ENCODE data around the gene SORBS1. TPM values are rescaled to one million over a fixed set of nuclear protein-coding genes. Genes with fewer than 3 reads are reported as not detected.

The SORBS1 gene
- total and polyA plus RNA-seq, 12 donors, result 140 to 1,253 (median 1,042) TPM

DNA sequence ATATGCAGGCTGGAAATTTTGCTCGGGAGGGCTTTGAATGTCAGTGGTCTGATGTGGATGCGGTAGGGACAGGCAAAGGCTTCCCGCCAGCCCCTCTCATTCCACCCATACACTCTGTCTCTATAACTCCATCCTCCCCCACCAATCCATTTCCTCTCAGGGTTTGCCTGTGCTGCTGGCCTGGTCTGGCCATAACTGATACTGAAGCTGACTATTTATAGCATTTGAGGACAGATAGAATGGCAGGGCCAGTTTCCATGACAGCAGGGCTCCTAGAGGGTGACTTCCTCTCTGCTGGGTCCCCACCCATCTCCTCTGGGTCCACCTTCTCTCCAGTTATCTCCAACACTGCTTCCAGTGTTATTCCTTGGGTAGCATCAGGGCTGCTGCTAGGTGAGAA is 263.8 kb downstream of the SORBS1 start:
- 55 to 57% methylated on average over 3 of the region's 3 CpGs for WGBS, 2 donors
- no peaks in the 10 kb centered on the region for H3K36me3 ChIP-seq
- intact Hi-C loops (cut with DNase I), result no loop called here
- ATAC-seq, result peak in 7 of 8 donors; percentile 50 to 81 (median 76)
- H3K27ac ChIP-seq, result peak overlapping the region in 4 of 10 donors; percentile 6 to 52 (median 32)
- no peaks in the 10 kb centered on the region for H3K9me3 ChIP-seq
- no peak for TF ChIP-seq CTCF (IDR thresholded peaks at IDR 0.05)
- H3K4me3 ChIP-seq, result no peak overlapping the region
- DNase-seq, result no peak
- H3K4me1 ChIP-seq, result peaks cover 0 to 31% (median 21%) of the 10 kb centered on the region in 9 donors
- no peaks in the 10 kb centered on the region for H3K27me3 ChIP-seq

DNA sequence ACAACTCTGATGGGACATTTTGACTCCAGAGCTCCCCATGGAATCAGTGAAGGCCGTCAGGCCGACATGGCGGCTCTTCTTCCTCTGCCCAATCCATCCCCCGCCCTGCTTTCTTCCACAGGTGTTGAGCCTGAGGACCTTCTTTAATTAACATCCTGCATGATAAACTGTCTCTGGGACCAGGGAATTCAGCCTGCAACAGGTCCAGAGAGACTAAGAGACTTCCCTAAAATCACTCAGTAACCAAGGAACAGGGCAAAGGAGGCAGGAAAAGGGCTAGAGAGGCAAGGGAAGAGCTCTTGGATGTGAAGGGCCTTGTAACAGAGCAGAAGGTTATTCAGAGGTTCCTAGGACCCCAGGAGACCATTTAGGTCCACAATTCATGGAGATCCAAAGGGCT is 264.4 kb downstream of the SORBS1 start:
- DNase-seq, result no peak
- H3K9me3 ChIP-seq, result no peaks in the 10 kb centered on the region
- TF ChIP-seq CTCF (IDR thresholded peaks at IDR 0.05), result no peak
- intact Hi-C loops (cut with DNase I), result no loop called here
- H3K27ac ChIP-seq, result peak overlapping the region in 2 of 10 donors; percentile 6 to 41
- 94 to 96% methylated on average over 4 of the region's 4 CpGs for WGBS, 2 donors
- H3K36me3 ChIP-seq, result no peaks in the 10 kb centered on the region
- no peaks in the 10 kb centered on the region for H3K27me3 ChIP-seq
- no peak for ATAC-seq
- no peak overlapping the region for H3K4me3 ChIP-seq
- peaks cover 0 to 31% (median 21%) of the 10 kb centered on the region in 9 donors for H3K4me1 ChIP-seq

DNA sequence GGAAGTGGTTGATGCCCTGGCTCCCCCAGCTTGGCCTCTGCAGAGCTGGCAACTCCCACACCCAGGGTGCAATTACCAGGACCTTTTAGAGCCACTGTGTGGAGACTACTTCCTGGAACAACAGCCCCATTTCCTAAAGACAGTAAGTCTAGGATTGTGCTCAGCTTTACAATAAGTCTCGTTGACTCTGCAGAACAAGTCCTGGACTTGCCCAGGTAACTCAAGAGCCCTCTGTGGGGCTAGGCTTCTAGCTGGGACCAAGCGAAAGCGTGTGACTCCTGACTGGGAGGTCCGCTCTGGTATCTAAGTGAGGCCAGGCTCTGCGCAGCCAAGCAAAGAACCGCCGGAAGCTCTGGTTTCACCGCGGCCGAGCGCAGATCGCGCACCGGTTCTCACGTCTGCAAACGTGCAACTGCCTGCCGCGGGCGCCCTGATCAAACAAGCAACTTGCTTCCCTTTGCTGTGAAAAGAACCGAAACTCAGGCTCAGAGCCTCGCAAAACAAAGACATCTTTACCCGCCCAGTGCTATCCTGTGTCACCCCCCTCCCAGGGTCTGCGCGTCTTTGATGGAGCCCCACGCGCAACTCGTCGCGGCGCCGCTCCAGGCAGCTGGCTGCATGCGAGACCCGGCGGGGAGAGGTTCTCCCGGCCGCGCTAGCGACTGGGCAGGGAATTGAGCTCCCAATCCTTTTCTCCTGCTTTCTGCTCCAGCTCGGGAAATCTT is 266.0 kb downstream of the SORBS1 start:
- Histone ChIP-seq H3K4me3 (peak overlapping the region; percentile 10 to 54 (median 42)), H3K27ac (peak overlapping the region in 6 of 10 donors; percentile 26 to 61 (median 47)), H3K36me3 (no peaks in the 10 kb centered on the region), H3K9me3 (no peaks in the 10 kb centered on the region), H3K4me1 (peaks cover 2 to 35% (median 24%) of the 10 kb centered on the region in 9 donors), H3K27me3 (peaks cover 0 to 13% (median 0%) of the 10 kb centered on the region in 7 donors)
- peak in 5 of 8 donors; percentile 7 to 48 (median 36) for ATAC-seq
- DNase-seq, result peak in 1 of 2 donors; percentile 54
- WGBS, 2 donors, result 3% methylated on average over 39 of the region's 39 CpGs
- no peak for TF ChIP-seq CTCF (IDR thresholded peaks at IDR 0.05)
- intact Hi-C loops (cut with DNase I), result no loop called here

- 91 to 92% methylated on average over 3 of the region's 3 CpGs for WGBS, 2 donors
- no peak for TF ChIP-seq CTCF (IDR thresholded peaks at IDR 0.05)
- Histone ChIP-seq H3K4me3 (no peak overlapping the region), H3K9me3 (no peaks in the 10 kb centered on the region), H3K27me3 (peaks cover 0 to 24% (median 0%) of the 10 kb centered on the region in 7 donors), H3K4me1 (peaks cover 3 to 50% (median 38%) of the 10 kb centered on the region in 9 donors), H3K36me3 (no peaks in the 10 kb centered on the region), H3K27ac (no peak overlapping the region)
- DNase-seq, result no peak
- no peak for ATAC-seq
- intact Hi-C loops (cut with DNase I), result loop anchor here in 2 of 10 donors (2.0 to 5.0 kb wide), 2 partner anchors 13 to 46 kb away; no protein-coding TSS in a partner anchor
Measured at GRCh38 chr10:95293631-95294030, 267.5 kb downstream of the SORBS1 start.
